ENCODE results near the gene HDAC10.

The HDAC10 gene

DNA sequence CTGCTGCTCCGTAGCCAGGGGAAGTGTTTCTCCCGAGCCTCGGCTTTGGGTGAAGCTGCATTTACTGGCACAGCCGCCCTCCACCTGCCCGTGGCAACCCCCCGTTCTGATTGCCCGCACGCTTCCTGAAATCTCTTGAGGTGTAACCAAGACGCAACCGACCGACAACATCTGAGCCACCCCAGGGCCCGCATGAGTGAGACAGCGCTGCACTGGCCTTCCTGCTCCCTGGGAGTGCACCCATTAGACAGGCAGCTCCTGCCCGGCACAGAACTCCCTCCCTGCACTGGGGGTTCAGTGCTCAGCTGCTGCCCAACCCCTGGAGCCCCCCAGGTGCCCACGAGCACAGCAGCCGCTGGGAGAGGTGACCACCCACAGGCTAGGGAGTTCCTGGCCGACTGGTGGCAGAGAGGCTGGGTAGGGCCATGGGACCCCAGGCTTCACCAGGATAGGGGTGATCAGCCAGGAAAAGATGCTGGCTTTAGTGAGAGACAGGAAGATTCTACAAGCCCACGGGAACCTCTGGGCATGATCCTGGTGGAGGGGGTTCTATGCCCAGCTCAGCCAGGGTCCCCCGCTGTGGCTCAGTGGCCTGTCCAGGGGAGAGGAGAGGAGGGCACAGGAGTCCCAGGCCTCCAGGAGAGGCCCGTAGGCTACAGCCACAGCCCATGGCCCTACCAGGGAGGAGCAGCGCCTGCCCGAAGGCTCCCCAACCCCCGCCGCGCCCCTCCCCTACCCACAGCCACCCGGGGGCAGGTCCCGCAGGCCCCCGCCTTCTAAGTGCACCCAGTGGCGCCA is 41.8 kb upstream of the HDAC10 start:
- Mint-ChIP-seq H3K27ac (no peak overlapping the region), H3K9me3 (no peaks in the 10 kb centered on the region), H3K4me3 (no peak overlapping the region), H3K36me3 (ENCODE audit: low read depth) (peaks cover 4% of the 10 kb centered on the region), H3K4me1 (peaks cover 31% of the 10 kb centered on the region), H3K27me3 (ENCODE audit: low read depth, poor library complexity) (peaks cover 7% of the 10 kb centered on the region)
- TF ChIP-seq, protein P1, sequence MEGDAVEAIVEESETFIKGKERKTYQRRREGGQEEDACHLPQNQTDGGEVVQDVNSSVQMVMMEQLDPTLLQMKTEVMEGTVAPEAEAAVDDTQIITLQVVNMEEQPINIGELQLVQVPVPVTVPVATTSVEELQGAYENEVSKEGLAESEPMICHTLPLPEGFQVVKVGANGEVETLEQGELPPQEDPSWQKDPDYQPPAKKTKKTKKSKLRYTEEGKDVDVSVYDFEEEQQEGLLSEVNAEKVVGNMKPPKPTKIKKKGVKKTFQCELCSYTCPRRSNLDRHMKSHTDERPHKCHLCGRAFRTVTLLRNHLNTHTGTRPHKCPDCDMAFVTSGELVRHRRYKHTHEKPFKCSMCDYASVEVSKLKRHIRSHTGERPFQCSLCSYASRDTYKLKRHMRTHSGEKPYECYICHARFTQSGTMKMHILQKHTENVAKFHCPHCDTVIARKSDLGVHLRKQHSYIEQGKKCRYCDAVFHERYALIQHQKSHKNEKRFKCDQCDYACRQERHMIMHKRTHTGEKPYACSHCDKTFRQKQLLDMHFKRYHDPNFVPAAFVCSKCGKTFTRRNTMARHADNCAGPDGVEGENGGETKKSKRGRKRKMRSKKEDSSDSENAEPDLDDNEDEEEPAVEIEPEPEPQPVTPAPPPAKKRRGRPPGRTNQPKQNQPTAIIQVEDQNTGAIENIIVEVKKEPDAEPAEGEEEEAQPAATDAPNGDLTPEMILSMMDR (IDR thresholded peaks at IDR 0.05) = no peak
- no peak for DNase-seq

DNA sequence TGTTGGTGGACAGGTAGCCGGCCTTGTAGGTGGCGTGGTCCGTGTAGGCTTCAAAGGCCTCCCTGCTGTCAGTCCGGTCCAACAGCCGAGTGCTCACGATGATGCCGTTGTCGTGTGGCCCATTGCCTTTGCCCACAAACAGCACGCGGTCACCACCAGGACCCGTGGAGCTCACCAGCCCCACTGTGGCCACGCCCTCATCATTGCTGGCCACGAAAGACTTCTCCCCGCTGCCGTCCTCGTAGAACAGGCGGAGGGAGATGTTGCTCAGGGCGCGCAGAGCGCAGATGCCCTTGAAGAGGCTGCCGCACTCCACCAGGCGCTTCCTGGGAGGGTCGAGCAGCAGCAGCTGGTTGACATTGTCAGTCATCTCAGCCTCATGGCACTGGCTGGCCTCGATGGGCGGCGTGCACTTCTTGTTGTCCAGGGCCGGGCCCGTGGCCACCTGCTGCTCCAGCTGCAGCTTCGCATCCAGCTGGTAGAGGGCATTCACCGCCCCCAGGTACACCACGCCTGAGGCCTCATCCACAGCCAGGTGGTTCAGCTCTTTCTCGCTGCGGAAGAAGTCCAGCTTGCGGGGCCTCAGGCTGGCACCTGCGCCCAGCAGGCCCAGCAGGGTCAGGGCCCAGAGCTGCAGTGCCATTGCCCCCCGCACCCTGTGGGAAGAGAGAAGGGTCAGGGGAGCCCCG is 39.0 kb upstream of the HDAC10 start:
- Mint-ChIP-seq H3K4me3 (no peak overlapping the region), H3K27ac (no peak overlapping the region), H3K9me3 (no peaks in the 10 kb centered on the region), H3K4me1 (peaks cover 15% of the 10 kb centered on the region), H3K27me3 (ENCODE audit: low read depth, poor library complexity) (no peaks in the 10 kb centered on the region), H3K36me3 (ENCODE audit: low read depth) (no peaks in the 10 kb centered on the region)
- no peak for DNase-seq
- TF ChIP-seq, protein P1 (IDR thresholded peaks at IDR 0.05) = no peak

GRCh38 chr22:50289151-50289941 is 38.3 kb upstream of the HDAC10 start:
- H3K27me3 Mint-ChIP-seq (ENCODE audit: low read depth, poor library complexity) = no peaks in the 10 kb centered on the region
- no peaks in the 10 kb centered on the region for H3K9me3 Mint-ChIP-seq
- H3K36me3 Mint-ChIP-seq (ENCODE audit: low read depth) = no peaks in the 10 kb centered on the region
- peaks cover 11% of the 10 kb centered on the region for H3K4me1 Mint-ChIP-seq
- TF ChIP-seq, protein P1 (IDR thresholded peaks at IDR 0.05) = no peak
- H3K27ac Mint-ChIP-seq = no peak overlapping the region
- DNase-seq = no peak
- H3K4me3 Mint-ChIP-seq = no peak overlapping the region

- Mint-ChIP-seq H3K36me3 (ENCODE audit: low read depth) (no peaks in the 10 kb centered on the region), H3K4me3 (no peak overlapping the region), H3K9me3 (no peaks in the 10 kb centered on the region), H3K27ac (no peak overlapping the region), H3K4me1 (peaks cover 3% of the 10 kb centered on the region), H3K27me3 (ENCODE audit: low read depth, poor library complexity) (no peaks in the 10 kb centered on the region)
- no peak for DNase-seq
- TF ChIP-seq, protein P1 (IDR thresholded peaks at IDR 0.05) = no peak
Measured at GRCh38 chr22:50287731-50288130, 36.7 kb upstream of the HDAC10 start.

DNA sequence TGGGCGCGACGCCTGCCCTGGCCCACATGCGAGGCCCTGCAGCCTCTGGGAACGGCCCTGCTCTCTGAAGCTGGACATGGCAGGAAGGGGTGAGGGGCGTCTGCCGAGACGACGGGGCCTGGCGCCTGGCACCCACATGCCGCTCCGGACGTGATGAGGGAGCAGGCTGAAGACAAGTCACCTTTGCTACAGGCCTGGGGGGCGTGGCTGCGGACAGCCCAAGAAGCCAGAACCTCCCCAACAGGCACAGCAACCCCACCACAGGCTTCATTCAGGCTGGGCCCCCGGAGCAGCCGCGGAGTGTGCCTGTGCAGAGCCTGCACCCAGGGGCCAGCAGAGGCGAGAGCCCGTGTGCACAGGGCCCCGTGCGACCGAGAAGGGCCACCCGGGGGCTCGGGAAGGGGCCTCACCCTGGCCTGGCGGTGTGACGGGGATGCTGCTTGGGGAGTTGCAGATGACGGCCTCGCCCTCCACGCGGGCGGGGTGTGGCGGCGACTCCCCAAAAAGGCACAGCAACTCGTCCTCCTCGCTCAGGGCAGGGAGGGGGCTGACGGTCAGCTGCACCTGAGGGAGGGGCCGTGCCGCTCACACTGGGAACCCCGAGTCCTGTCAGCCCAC is 35.7 kb upstream of the HDAC10 start:
- TF ChIP-seq, protein P1 (IDR thresholded peaks at IDR 0.05) = no peak
- no peaks in the 10 kb centered on the region for H3K9me3 Mint-ChIP-seq
- no peak for DNase-seq
- H3K4me1 Mint-ChIP-seq = no peaks in the 10 kb centered on the region
- no peak overlapping the region for H3K27ac Mint-ChIP-seq
- H3K27me3 Mint-ChIP-seq (ENCODE audit: low read depth, poor library complexity) = no peaks in the 10 kb centered on the region
- H3K4me3 Mint-ChIP-seq = no peak overlapping the region
- no peaks in the 10 kb centered on the region for H3K36me3 Mint-ChIP-seq (ENCODE audit: low read depth)
